HepG2 (cell line): ENCODE results near the gene WFDC11. TPM values are rescaled to one million over a fixed set of nuclear protein-coding genes. Genes with fewer than 3 reads are reported as not detected.

Source experiments
- ATAC-seq: fragments of 200-7000 bp; cut with Tn5 transposase; 3 replicates; pipeline ENCODE4 v1.9.1; 2020; ENCODE audit warnings: mild to moderate bottlenecking, moderate library complexity
- BruUV-seq: library from RNA; stranded (reverse); fragments of 400-500 nt; replicated peaks from 2 replicates; lab custom pipeline; 2021; lab: Mats Ljungman, UMichigan
- CTCF ChIA-PET: fragments of 300-600 bp; formaldehyde crosslinking; extraction: SDS; loops from one replicate; lab custom pipeline; 2021; ENCODE audit warnings: low total read pairs, inconsistent platforms, low intra/inter-chr PET ratio; lab: Yijun Ruan, JAX
- POLR2A ChIA-PET: fragments of 350-600 bp; sonication (Branson Sonifier 250); formaldehyde crosslinking; loops from one replicate; lab custom pipeline; 2020; ENCODE audit warnings: antibody characterized with exemption, inconsistent platforms; lab: Yijun Ruan, JAX
- DNase-seq: peaks from one replicate; pipeline ENCODE4 v3.0.0-alpha.2; 2015; ENCODE audit warnings: low spot score
- FAIRE-seq: peaks from 3 replicates; lab custom pipeline; 2011; peaks lifted over from hg19 to GRCh38; lab: Jason Lieb, UNC
- H2AFZ ChIP-seq: one replicate; pipeline ENCODE4 v1.6.1; 2011; ENCODE audit warnings: low read length, inconsistent platforms
- H3K27ac ChIP-seq: fragments of 300-600 bp; 3 replicates; pipeline ENCODE4 v1.8.0; 2011; ENCODE audit warnings: mixed run types, mild to moderate bottlenecking, mixed read lengths, low read length, inconsistent platforms; ENCODE audit not compliant: insufficient read depth; ENCODE audit errors: extremely low read length
- H3K27me3 ChIP-seq, 2 experiments: fragments of 200-600 bp in 1 of 2; 2 replicates in 1 of 2; 3 replicates in 1 of 2; pipeline versions ENCODE4 v1.6.0 to v1.8.0; 2011; ENCODE audit warnings: low read length in 2 of 2, mild to moderate bottlenecking in 2 of 2, moderate library complexity in 2 of 2, inconsistent platforms in 1 of 2; ENCODE audit not compliant: insufficient read depth in 2 of 2, control insufficient read depth in 1 of 2
- H3K36me3 ChIP-seq, 2 experiments: fragments of 200-600 bp in 1 of 2; replicated peaks in 1 of 2; 2 replicates in 1 of 2; 3 replicates in 1 of 2; pipeline versions ENCODE4 v1.5.1 to v1.8.0; 2011; ENCODE audit warnings: low read length in 2 of 2, inconsistent platforms in 1 of 2; ENCODE audit not compliant: insufficient read depth in 2 of 2, control insufficient read depth in 1 of 2
- H3K4me1 ChIP-seq: 2 replicates; pipeline ENCODE4 v1.5.1; 2012; ENCODE audit warnings: low read length, inconsistent platforms; ENCODE audit not compliant: insufficient read depth
- H3K4me2 ChIP-seq: 2 replicates; pipeline ENCODE4 v1.6.0; 2011; ENCODE audit warnings: low read depth, low read length, inconsistent platforms
- H3K4me3 ChIP-seq, 3 experiments: fragments of 200-600 bp in 1 of 3; sonication (generic), shearing (Covaris generic) in 1 of 3; replicated peaks in 1 of 3; 2 replicates each; pipeline ENCODE4 v1.5.1; 2011 to 2016; ENCODE audit warnings: low read length in 3 of 3, inconsistent platforms in 2 of 3, low read depth in 2 of 3, mild to moderate bottlenecking in 2 of 3, control low read depth in 1 of 3, mixed read lengths in 1 of 3; ENCODE audit not compliant: insufficient read depth in 1 of 3
- H3K79me2 ChIP-seq: one replicate; pipeline ENCODE4 v1.6.1; 2011; ENCODE audit warnings: low read length, inconsistent platforms; ENCODE audit not compliant: insufficient read depth
- H3K9ac ChIP-seq: 2 replicates; pipeline ENCODE4 v1.6.0; 2011; ENCODE audit warnings: mild to moderate bottlenecking, low read depth, low read length, inconsistent platforms; ENCODE audit not compliant: insufficient read depth
- H3K9me3 ChIP-seq: 2 replicates; pipeline ENCODE4 v1.5.1; 2012; ENCODE audit warnings: mild to moderate bottlenecking, low read length
- H4K20me1 ChIP-seq: 2 replicates; pipeline ENCODE4 v1.6.0; 2011; ENCODE audit warnings: inconsistent platforms, mild to moderate bottlenecking, low read length, moderate library complexity; ENCODE audit not compliant: insufficient read depth
- HMGXB4 ChIP-seq, 2 experiments: sonication (generic) in 1 of 2; formaldehyde crosslinking in 1 of 2; IDR thresholded peaks; 2 replicates each; pipeline versions ENCODE4 v1.4.0 to v1.6.1; 2018 to 2020; ENCODE audit warnings: missing genetic modification reagents in 2 of 2, borderline replicate concordance in 1 of 2, low read depth in 1 of 2, mild to moderate bottlenecking in 1 of 2, missing biosample characterization in 1 of 2
- U2AF2 ChIP-seq: fragments of 200-400 bp; formaldehyde crosslinking; IDR thresholded peaks from 2 replicates; pipeline ENCODE4 v1.6.1; 2017; ENCODE audit warnings: low read depth, mild to moderate bottlenecking, low read length
- ZNF350 ChIP-seq: sonication (generic); formaldehyde crosslinking; IDR thresholded peaks from 2 replicates; pipeline ENCODE4 v1.4.0; 2020; ENCODE audit warnings: mild to moderate bottlenecking, low read depth, missing genetic modification reagents, borderline replicate concordance
- ZNF674 ChIP-seq: sonication (generic); formaldehyde crosslinking; IDR thresholded peaks from 2 replicates; pipeline ENCODE4 v1.5.0; 2020; ENCODE audit warnings: low read depth, mild to moderate bottlenecking, missing genetic modification reagents
- WGBS: methylation state at CpG from one replicate; pipeline ENCODE4 v1.1.6; 2017; ENCODE audit warnings: low lambda C conversion rate; 5-methylcytosine and 5-hydroxymethylcytosine counted together
- in situ Hi-C: cut with HindIII; loops from 2 replicates; pipeline ENCODE4 v1.10.0; 2017; ENCODE audit warnings: low pct_unique_long_range_greater_than_20kb; ENCODE audit not compliant: extremely low pct_ligation_motif_present
- intact Hi-C: fragments of 100-400 bp; cut with micrococcal nuclease; formaldehyde crosslinking; loops from one replicate; pipeline ENCODE4 v1.10.0; 2022; ENCODE audit not compliant: unreplicated experiment
- polyA plus RNA-seq, 8 experiments: library from polyadenylated mRNA; depleted of rRNA in 3 of 8; stranded (reverse) in 7 of 8; unstranded in 1 of 8; fragments of >200 nt; fragmentation: Illumina TruSeq in 4 of 8; extraction: Trizol in 4 of 8; gene quantifications; 2 replicates each; pipeline versions ENCODE4 v1.2.1 to v1.2.3, GENCODE V29; 2011 to 2016; ENCODE audit warnings: low read depth in 4 of 8, missing spikeins in 1 of 8, mixed read lengths in 1 of 8; ENCODE audit not compliant: insufficient read depth in 1 of 8
- total RNA-seq, 5 experiments: library from RNA; depleted of rRNA; stranded (reverse); fragments of >200 nt; fragmentation: Illumina TruSeq; extraction: Trizol; gene quantifications; 2 replicates each; pipeline ENCODE4 v1.2.3, GENCODE V29; 2016; ENCODE audit warnings: low read depth in 1 of 5
- TF ChIP-seq, protein P1 (sequence below): sonication (generic); formaldehyde crosslinking; IDR thresholded peaks from 2 replicates; pipeline ENCODE4 v1.4.0; 2020; ENCODE audit warnings: missing genetic modification reagents

Gene WFDC11
- total and polyA plus RNA-seq, 2 of the 13 experiments (the other 11 are each of a cell fraction or from before 2014, with no cell fraction given) = not detected

- no peak overlapping the region for H3K4me2 ChIP-seq
Measured at GRCh38 chr20:45695496-45695895, 25.5 kb upstream of the WFDC11 start.

More at GRCh38 chr20:45695496-45695895, 25.5 kb upstream of the WFDC11 start:
- H3K27ac ChIP-seq = no peak overlapping the region
- CTCF ChIA-PET = no interaction called here
- peaks cover 0 to 3% of the 10 kb centered on the region in 2 experiments; a peak in 1 of 5 replicates for H3K27me3 ChIP-seq
- TF ChIP-seq, protein P1, sequence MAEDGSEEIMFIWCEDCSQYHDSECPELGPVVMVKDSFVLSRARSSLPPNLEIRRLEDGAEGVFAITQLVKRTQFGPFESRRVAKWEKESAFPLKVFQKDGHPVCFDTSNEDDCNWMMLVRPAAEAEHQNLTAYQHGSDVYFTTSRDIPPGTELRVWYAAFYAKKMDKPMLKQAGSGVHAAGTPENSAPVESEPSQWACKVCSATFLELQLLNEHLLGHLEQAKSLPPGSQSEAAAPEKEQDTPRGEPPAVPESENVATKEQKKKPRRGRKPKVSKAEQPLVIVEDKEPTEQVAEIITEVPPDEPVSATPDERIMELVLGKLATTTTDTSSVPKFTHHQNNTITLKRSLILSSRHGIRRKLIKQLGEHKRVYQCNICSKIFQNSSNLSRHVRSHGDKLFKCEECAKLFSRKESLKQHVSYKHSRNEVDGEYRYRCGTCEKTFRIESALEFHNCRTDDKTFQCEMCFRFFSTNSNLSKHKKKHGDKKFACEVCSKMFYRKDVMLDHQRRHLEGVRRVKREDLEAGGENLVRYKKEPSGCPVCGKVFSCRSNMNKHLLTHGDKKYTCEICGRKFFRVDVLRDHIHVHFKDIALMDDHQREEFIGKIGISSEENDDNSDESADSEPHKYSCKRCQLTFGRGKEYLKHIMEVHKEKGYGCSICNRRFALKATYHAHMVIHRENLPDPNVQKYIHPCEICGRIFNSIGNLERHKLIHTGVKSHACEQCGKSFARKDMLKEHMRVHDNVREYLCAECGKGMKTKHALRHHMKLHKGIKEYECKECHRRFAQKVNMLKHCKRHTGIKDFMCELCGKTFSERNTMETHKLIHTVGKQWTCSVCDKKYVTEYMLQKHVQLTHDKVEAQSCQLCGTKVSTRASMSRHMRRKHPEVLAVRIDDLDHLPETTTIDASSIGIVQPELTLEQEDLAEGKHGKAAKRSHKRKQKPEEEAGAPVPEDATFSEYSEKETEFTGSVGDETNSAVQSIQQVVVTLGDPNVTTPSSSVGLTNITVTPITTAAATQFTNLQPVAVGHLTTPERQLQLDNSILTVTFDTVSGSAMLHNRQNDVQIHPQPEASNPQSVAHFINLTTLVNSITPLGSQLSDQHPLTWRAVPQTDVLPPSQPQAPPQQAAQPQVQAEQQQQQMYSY (CRISPR knock-in tag) = no peak
- TF ChIP-seq U2AF2 (no peak), HMGXB4 (CRISPR knock-in tag; IDR thresholded peaks at IDR 0.05; ENCODE audit: borderline replicate concordance in 1 of 2, low read depth in 1 of 2) (no peak), ZNF350 (CRISPR knock-in tag) (no peak), ZNF674 (CRISPR knock-in tag) (no peak)
- TF ChIP-seq, all 625 proteins: peak for 0
- in situ Hi-C loops = no loop called here
- H3K36me3 ChIP-seq = no peaks in the 10 kb centered on the region
- no TSS peak for BruUV-seq
- 0 out of 2 replicates have a peak, but pooled peaks cover 8% of the 10 kb centered on the region for H3K4me1 ChIP-seq
- H4K20me1 ChIP-seq = no peaks in the 10 kb centered on the region
- no peak overlapping the region for H2AFZ ChIP-seq
- FAIRE-seq (no peak), DNase-seq (no peak), ATAC-seq (no peak)
- H3K4me3 ChIP-seq = no peak overlapping the region
- WGBS = 35% methylated on average over 2 of the region's 2 CpGs
- no peaks in the 10 kb centered on the region for H3K9me3 ChIP-seq
- no peaks in the 10 kb centered on the region for H3K79me2 ChIP-seq
- POLR2A ChIA-PET = no interaction called here
- no peak overlapping the region for H3K9ac ChIP-seq
- intact Hi-C loops = no loop called here
